ENCODE results near the gene LYSMD2. TPM values are rescaled to one million over a fixed set of nuclear protein-coding genes. Genes with fewer than 3 reads are reported as not detected.

Gene LYSMD2
- total RNA-seq, 4 donors from 2014 or later = 10.0 to 14.1 (median 12.9) TPM

DNA sequence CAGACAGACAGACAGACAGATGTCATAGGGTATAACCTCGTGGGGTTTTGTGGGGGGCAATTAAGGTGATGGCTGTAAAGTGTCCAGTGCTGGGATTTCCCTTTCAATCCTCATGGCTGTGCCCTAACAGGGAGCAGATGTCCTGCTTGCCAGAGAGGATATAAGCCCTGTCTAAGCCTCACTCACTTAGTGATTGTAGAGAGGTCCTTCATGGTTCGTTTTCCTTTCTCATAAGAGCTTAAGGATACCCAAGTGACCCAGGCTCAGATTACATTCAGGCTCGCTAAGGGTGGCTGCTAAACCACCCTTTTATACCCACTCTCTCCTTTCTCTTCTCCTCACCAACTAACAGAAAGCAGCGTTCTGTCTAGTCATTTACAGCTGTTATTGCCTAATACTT lies 19.2 kb downstream of the LYSMD2 start:
- no peak for DNase-seq (ENCODE audit: extremely low spot score)

GRCh38 chr15:51714911-51715310 lies 22.5 kb downstream of the LYSMD2 start:
- H3K4me1 ChIP-seq = no peaks in the 10 kb centered on the region
- intact Hi-C loops (cut with DNase I) = no loop called here
- H3K9me3 ChIP-seq = no peaks in the 10 kb centered on the region
- TF ChIP-seq CTCF (IDR thresholded peaks at IDR 0.05) (no peak), EP300 (IDR thresholded peaks at IDR 0.05) (no peak), POLR2A (IDR thresholded peaks at IDR 0.05; ENCODE audit: low read depth) (no peak), POLR2AphosphoS5 (IDR thresholded peaks at IDR 0.05) (no peak)
- H3K27ac ChIP-seq (replicated peaks in 1 of 4) = no peak overlapping the region
- H3K27me3 ChIP-seq = no peaks in the 10 kb centered on the region
- no peak overlapping the region for H3K4me3 ChIP-seq
- WGBS = 100% methylated on average over 1 of the region's 1 CpG
- H3K36me3 ChIP-seq = no peaks in the 10 kb centered on the region
- DNase-seq (ENCODE audit: extremely low spot score) = no peak

More for the DNA sequence above, 19.2 kb downstream of the LYSMD2 start:
- Histone ChIP-seq H3K4me1 (peaks cover 0 to 7% (median 0%) of the 10 kb centered on the region in 4 donors), H3K27ac (replicated peaks in 1 of 4) (no peak overlapping the region), H3K27me3 (no peaks in the 10 kb centered on the region), H3K4me3 (no peak overlapping the region), H3K9me3 (no peaks in the 10 kb centered on the region), H3K36me3 (peaks cover 0 to 18% (median 3%) of the 10 kb centered on the region in 4 donors)
- intact Hi-C loops (cut with DNase I) = no loop called here
- no peak for TF ChIP-seq POLR2A (IDR thresholded peaks at IDR 0.05; ENCODE audit: low read depth)
- 63% methylated on average over 4 of the region's 4 CpGs for WGBS

DNA sequence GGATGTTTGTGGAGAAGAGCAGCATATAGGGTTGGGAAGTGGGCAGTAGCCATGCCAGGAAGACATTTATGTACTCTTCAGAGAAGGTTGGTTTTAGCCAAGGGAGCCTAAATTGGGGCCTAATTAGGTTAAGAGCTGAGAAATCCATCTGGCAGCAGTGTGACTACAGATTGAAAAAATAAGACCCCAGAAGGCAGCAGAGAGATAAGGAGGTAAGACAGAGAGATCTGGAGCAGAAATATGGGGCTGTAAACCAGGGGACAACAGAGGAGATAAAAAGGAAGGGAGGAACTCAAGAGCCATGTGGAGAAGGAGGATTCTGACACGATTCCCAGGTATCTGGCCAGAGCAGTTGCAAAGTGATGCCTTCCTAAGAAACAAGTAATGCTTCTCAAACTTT lies 23.3 kb downstream of the LYSMD2 start:
- intact Hi-C loops (cut with DNase I) = no loop called here
- 88% methylated on average over 1 of the region's 1 CpG for WGBS
- TF ChIP-seq POLR2AphosphoS5 (IDR thresholded peaks at IDR 0.05) (no peak), EP300 (IDR thresholded peaks at IDR 0.05) (no peak), CTCF (IDR thresholded peaks at IDR 0.05) (no peak), POLR2A (IDR thresholded peaks at IDR 0.05; ENCODE audit: low read depth) (no peak)
- Histone ChIP-seq H3K4me1 (no peaks in the 10 kb centered on the region), H3K9me3 (no peaks in the 10 kb centered on the region), H3K36me3 (no peaks in the 10 kb centered on the region), H3K27ac (replicated peaks in 1 of 4) (no peak overlapping the region), H3K27me3 (no peaks in the 10 kb centered on the region), H3K4me3 (no peak overlapping the region)
- no peak for DNase-seq (ENCODE audit: extremely low spot score)

- H3K4me3 ChIP-seq = no peak overlapping the region
- TF ChIP-seq CTCF (IDR thresholded peaks at IDR 0.05) (no peak), POLR2A (IDR thresholded peaks at IDR 0.05; ENCODE audit: low read depth) (no peak), EP300 (IDR thresholded peaks at IDR 0.05) (no peak), POLR2AphosphoS5 (IDR thresholded peaks at IDR 0.05) (no peak)
- intact Hi-C loops (cut with DNase I) = no loop called here
- no peaks in the 10 kb centered on the region for H3K4me1 ChIP-seq
- no peaks in the 10 kb centered on the region for H3K36me3 ChIP-seq
- 85% methylated on average over 5 of the region's 5 CpGs for WGBS
- H3K27ac ChIP-seq (replicated peaks in 1 of 4) = no peak overlapping the region
- no peaks in the 10 kb centered on the region for H3K27me3 ChIP-seq
- DNase-seq (ENCODE audit: extremely low spot score) = no peak
- no peaks in the 10 kb centered on the region for H3K9me3 ChIP-seq
These were observed 28.4 kb downstream of the LYSMD2 start for GRCh38 chr15:51709031-51709430.

DNA sequence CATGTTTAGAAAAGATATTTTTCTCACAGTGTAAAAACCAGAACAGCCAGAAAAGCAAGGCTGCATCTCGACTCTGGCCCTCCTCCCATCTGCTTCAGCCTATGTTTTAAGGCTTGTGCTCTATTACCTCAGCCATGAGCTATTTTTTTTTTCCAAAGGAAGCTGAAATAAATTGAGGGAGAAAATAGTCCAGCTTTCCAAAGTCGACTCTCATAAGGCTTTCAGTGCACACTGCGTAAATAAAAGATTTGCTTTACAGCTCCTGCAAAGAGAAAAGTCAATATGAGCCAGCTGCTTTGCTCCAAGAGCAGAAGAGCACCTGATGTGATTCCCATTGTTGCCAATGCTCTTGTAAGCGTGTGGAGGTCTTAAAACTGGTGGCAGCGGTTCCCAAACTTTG lies 29.4 kb downstream of the LYSMD2 start:
- H3K36me3 ChIP-seq = no peaks in the 10 kb centered on the region
- no peak for DNase-seq (ENCODE audit: extremely low spot score)
- H3K9me3 ChIP-seq = no peaks in the 10 kb centered on the region
- 57% methylated on average over 5 of the region's 5 CpGs for WGBS
- H3K27me3 ChIP-seq = no peaks in the 10 kb centered on the region
- intact Hi-C loops (cut with DNase I) = no loop called here
- no peak overlapping the region for H3K4me3 ChIP-seq
- no peaks in the 10 kb centered on the region for H3K4me1 ChIP-seq
- peak overlapping the region in 3 of 4 donors; percentile 14 to 40 (median 29) for H3K27ac ChIP-seq (replicated peaks in 1 of 4)
- TF ChIP-seq POLR2A (IDR thresholded peaks at IDR 0.05; ENCODE audit: low read depth) (no peak), CTCF (IDR thresholded peaks at IDR 0.05) (no peak), EP300 (IDR thresholded peaks at IDR 0.05) (no peak), POLR2AphosphoS5 (IDR thresholded peaks at IDR 0.05) (no peak)
